ENCODE measurements around the gene PPP4R4. TPM values are rescaled to one million over a fixed set of nuclear protein-coding genes. Genes with fewer than 3 reads are reported as not detected.

Gene PPP4R4
- total RNA-seq, 1 donor from 2014 or later: 5.9 TPM

- DNase-seq (no peak), ATAC-seq (peak; percentile 81 to 87)
- no peaks in the 10 kb centered on the region for H3K36me3 ChIP-seq
- H3K4me3 ChIP-seq: peak overlapping the region; percentile 20
- H3K27me3 ChIP-seq (ENCODE audit: low read depth): peaks cover 36% of the 10 kb centered on the region
- H3K4me1 ChIP-seq: peaks cover 3% of the 10 kb centered on the region
- TF ChIP-seq CTCF (IDR thresholded peaks at IDR 0.05): peak; percentile 64
- peak overlapping the region; percentile 57 for H3K27ac ChIP-seq
- intact Hi-C loops (cut with DNase I): no loop called here
- no peaks in the 10 kb centered on the region for H3K9me3 ChIP-seq
Measured at GRCh38 chr14:94180655-94181271, 6.6 kb downstream of the PPP4R4 start.

- peaks cover 26% of the 10 kb centered on the region for H3K27me3 ChIP-seq (ENCODE audit: low read depth)
- ATAC-seq (no peak), DNase-seq (no peak)
- no peaks in the 10 kb centered on the region for H3K9me3 ChIP-seq
- H3K27ac ChIP-seq: no peak overlapping the region
- intact Hi-C loops (cut with DNase I): no loop called here
- H3K4me3 ChIP-seq: no peak overlapping the region
- no peak for TF ChIP-seq CTCF (IDR thresholded peaks at IDR 0.05)
- H3K4me1 ChIP-seq: no peaks in the 10 kb centered on the region
- no peaks in the 10 kb centered on the region for H3K36me3 ChIP-seq
Measured at GRCh38 chr14:94181835-94182234, 7.7 kb downstream of the PPP4R4 start.

GRCh38 chr14:94192536-94192935, 18.4 kb downstream of the PPP4R4 start:
- ATAC-seq: no peak
- no peak for DNase-seq
- no peaks in the 10 kb centered on the region for H3K9me3 ChIP-seq
- no peaks in the 10 kb centered on the region for H3K27me3 ChIP-seq (ENCODE audit: low read depth)
- no peaks in the 10 kb centered on the region for H3K36me3 ChIP-seq
- intact Hi-C loops (cut with DNase I): no loop called here
- H3K4me3 ChIP-seq: no peak overlapping the region
- no peak overlapping the region for H3K27ac ChIP-seq
- no peaks in the 10 kb centered on the region for H3K4me1 ChIP-seq
- no peak for TF ChIP-seq CTCF (IDR thresholded peaks at IDR 0.05)

- Histone ChIP-seq H3K4me3 (no peak overlapping the region), H3K9me3 (no peaks in the 10 kb centered on the region), H3K27ac (no peak overlapping the region), H3K27me3 (ENCODE audit: low read depth) (no peaks in the 10 kb centered on the region), H3K4me1 (no peaks in the 10 kb centered on the region), H3K36me3 (no peaks in the 10 kb centered on the region)
- DNase-seq: no peak
- ATAC-seq: no peak
- no peak for TF ChIP-seq CTCF (IDR thresholded peaks at IDR 0.05)
- intact Hi-C loops (cut with DNase I): no loop called here
Measured at GRCh38 chr14:94193776-94194175, 19.7 kb downstream of the PPP4R4 start.

GRCh38 chr14:94196057-94196456, 21.9 kb downstream of the PPP4R4 start:
- Histone ChIP-seq H3K4me3 (no peak overlapping the region), H3K27me3 (ENCODE audit: low read depth) (no peaks in the 10 kb centered on the region), H3K36me3 (no peaks in the 10 kb centered on the region), H3K27ac (no peak overlapping the region), H3K9me3 (no peaks in the 10 kb centered on the region), H3K4me1 (no peaks in the 10 kb centered on the region)
- ATAC-seq: no peak
- no peak for TF ChIP-seq CTCF (IDR thresholded peaks at IDR 0.05)
- intact Hi-C loops (cut with DNase I): no loop called here
- no peak for DNase-seq

Measured in lower lobe of right lung (tissue), 2 donors.